GM19025 (cell line): ENCODE data around the gene FCRL2.
A peak's percentile ranks its signal among the peaks of the same experiment; 100 is the strongest.

ENCODE experiments used
- ATAC-seq: cut with Tn5 transposase; IDR thresholded peaks from one replicate; pipeline ENCODE4 v1.9.1; 2021; ENCODE audit warnings: mild to moderate bottlenecking, low read depth, moderate library complexity; ENCODE audit not compliant: unreplicated experiment

Gene FCRL2, protein sequence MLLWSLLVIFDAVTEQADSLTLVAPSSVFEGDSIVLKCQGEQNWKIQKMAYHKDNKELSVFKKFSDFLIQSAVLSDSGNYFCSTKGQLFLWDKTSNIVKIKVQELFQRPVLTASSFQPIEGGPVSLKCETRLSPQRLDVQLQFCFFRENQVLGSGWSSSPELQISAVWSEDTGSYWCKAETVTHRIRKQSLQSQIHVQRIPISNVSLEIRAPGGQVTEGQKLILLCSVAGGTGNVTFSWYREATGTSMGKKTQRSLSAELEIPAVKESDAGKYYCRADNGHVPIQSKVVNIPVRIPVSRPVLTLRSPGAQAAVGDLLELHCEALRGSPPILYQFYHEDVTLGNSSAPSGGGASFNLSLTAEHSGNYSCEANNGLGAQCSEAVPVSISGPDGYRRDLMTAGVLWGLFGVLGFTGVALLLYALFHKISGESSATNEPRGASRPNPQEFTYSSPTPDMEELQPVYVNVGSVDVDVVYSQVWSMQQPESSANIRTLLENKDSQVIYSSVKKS

DNA sequence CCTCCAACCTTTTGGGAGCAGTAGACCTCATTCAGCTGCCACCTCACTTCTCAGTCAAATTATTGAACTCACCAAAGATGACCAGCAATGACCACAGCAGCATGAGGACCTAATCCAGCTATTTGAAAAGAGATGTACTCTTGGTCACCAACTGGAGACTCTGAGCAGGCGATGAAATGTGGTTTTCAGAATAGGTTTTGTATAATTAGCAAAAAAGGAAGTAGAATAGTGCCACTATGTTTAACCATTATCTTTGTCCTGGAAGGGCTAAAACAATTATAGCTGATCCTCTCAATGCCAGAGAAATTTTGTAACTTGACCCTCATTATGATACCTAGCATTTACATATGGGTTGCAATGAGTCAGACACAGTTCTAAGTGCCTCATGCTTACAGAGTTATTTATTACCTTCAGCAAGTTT is at the start of gene FCRL2:
FCRL2 (minus strand) TSS at position 162 of the 421 bp plus-strand sequence; CDS start at position 103, 59 bp downstream.
- ATAC-seq, result peak; percentile 52

DNA sequence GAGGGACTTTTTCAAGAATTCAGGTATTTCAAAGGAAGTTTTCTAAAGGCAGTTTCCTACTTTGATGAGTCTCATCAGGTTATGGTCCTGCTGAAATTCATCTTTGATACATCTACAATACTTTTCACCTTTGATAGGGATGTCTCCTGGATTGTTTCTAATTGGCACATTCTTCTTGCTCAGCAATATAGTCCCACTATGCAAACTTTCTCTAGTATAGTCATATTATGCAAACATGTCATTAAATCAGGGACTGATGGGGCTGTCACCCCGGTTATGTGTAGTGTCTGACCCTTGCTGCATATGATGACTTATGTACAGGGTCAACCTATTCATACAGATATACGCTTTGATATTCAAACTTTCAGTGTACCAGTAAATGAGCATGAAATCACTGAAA is 43.4 kb upstream of the FCRL2 start:
- no peak for ATAC-seq

DNA sequence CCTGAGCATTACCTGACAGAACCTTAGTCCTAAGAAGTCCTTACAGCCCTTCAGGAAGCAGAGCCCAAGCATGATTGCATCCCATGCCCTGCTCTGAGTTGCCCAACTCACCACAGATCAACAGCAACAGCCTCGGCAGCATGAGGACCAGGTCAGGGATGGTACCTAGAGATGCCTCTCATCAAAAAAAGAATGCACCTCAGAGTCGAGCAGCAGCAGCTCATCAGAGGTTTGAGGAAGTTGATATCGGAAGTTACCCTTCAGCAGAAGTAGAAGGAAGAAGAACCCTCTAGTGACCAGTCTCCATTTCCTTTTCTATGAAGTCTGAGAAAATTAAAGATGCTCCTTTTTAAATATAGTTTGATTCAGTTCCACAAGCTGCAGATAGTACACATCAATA is 43.0 kb upstream of the FCRL2 start, which contains the start of gene FCRL1:
FCRL1 (minus strand) TSS at position 225 of the 400 bp plus-strand sequence; CDS start at position 142, 83 bp downstream.
- no peak for ATAC-seq

DNA sequence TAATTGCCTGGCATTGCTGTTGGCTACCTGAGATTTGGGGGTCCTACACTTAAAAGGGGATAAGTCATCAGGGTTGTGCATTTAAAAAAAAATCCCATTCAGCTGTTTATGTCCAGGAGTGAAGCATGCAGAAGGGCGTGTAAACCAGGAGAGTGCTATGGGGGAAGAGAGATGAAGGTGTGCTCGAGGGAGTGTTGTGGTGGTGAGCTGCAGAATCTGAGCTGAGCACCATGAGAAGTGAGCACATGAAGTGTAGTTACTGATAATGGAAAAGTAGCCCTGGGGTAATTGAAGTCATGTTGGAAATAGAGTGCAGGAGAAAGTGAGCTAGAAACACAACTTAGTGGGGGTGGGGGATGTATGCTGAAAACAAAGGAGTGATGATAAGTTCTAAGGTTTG is 42.3 kb upstream of the FCRL2 start:
- no peak for ATAC-seq

DNA sequence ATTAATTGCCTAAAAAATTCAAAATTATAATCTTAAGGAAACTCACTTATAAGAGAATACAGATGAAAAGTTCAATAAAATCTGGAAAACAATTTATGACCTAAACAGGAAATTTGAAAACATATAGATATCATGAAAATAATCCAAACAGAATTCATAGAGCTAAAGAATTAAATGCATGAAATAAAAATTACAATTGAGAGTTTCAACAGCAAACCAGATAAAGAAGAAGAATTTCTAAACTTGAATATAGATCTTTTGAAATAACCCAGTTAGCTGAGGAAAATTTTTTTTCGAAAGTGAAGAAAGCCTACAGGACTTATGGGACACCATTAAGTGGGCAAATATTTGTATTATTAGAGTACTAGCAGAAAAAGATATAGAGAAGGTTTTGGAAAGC is 36.3 kb upstream of the FCRL2 start:
- ATAC-seq, result no peak

DNA sequence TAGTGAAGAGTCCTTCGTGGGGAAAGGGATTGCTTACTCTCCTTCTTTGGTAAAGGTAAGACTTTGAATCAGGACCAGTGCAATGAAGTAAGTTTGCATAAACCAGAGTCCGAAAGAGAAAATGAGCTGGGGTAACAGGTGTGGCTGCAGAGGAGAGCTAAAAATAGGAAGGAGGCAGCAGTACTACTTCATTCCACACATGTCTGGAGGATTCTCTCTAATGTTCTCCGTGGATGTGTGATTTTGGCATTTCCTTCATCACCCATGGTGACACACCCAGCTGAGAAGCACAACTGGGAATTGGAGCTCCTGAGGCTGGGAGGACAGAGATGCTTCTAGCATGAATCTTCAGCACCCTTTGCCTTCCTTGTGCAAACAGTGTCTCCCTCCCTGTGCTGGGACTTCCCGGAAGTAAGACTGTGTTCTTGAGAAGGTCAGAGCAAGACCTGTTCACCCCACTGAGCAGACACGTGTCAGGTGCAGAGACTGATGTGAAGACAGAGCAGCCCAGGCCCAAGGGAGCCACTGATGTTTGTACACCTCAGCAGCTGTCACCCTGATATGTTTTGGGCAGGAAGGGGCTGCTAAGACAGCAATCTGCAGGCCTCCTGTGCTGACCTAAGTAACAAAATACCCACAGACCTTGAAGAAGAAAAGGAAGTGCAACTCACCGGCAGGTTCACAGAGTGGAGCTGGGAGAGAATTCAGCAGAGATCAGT is 29.7 kb upstream of the FCRL2 start:
- ATAC-seq, result peak; percentile 89

DNA sequence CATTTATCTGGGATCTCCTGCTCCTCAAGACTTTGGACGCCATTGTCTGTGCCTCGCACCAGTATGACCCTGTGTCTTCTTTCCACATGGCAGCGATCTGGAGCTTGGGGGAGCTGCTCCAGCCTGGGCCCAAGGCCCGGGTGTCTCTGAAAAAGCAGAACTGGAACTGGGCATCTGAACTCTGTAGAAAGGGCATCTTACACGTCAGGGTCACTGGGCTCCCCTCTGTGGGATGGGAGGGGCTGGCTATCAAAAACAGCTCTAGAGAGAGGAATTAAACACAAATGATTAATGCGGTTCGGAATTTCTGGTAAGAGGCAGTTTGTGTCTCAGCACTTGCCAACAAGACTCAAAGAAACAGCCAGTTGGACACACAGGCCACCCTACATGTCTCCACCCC is 26.9 kb upstream of the FCRL2 start:
- no peak for ATAC-seq

DNA sequence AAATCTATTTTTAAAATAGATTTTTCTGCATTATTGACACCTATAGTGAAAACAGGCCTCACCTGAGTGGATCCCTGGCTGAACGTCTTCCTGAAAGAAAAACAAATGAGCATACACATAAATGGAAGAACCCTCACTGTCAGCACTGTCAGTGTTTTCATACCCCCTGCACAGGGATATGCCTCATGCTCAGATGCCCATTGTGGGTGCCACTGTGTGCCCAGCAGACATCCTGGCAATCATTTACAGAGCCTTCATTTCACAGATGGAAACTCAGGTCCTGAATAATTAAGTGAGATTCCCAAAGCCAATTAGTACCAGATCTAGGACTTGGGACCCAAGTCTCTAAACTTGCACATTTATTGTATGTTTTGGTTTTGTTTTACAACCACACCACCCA is 23.1 kb upstream of the FCRL2 start:
- ATAC-seq, result no peak

DNA sequence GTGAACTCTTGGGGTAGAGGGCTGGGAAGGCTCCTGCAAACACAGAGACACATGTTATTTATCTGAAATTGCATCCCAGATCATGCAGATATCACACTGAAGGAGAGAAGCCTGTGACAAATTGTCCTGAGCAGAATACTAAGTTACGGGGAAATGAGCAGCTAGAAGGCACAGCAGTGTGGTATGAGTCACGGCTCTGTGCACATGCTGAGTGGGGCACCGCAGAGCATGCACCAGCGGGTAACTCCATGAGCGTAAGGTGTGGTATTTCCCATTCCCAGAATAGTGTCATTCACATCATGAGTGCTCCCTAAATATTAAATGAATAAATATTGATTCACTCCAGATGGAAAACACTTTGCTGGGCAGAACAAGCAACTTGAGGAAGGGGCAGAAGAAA is 21.3 kb upstream of the FCRL2 start:
- no peak for ATAC-seq

DNA sequence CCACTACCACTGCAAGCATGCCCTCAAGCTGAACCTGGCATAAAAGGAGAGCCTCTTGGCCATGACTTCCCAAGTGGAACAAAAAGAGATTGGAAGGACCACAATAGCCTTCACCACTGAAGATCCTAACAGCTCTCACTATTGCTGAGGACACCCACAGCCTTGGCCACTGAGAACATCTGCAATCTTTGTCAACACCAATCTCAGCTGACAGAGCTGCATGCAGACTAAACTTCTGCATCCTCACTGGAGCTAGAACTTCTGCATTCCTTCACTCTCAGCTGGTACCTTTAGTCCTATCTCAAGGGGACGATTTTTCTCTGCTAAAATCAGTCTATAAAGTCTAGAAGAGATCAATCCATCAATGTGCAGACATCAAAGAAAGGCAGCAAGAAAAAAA is 8.3 kb upstream of the FCRL2 start:
- ATAC-seq, result no peak

DNA sequence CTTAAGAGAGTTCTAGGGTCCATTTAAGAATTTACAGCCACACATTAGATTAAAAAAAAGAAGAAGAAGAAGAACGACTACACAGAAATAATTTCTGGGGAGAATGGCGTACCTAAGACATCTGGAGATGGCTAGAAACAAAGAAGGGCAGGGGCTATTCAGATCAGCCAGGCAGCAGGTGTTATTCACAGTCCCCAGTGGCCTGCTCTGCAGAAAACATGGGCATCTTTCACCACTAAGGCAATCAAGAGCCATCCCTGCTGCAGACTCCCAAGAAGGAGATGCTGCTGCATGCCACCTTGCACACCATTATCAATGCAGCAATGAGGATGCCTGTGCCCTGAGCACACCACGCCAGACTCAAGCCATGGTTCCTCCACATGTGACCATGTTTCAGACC is 7.9 kb upstream of the FCRL2 start:
- no peak for ATAC-seq

DNA sequence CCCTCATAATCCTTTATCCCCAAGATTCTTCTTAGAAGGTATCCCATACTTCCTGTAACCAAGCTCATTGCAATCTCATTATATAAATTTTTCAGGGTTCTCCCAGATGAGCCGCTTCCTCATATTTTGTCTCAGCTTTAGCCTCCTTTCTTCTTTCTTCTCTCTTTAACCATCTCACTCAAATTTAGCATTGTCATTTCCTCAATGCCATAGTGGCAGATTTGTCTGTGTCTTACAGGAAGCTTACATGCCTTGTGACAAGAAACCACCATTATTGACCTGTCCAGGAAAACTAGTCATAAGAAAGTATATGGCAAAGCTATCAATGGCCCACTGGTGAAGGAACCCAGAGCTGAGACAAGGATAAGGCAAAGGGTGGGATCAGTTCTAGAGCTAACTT is 6.0 kb upstream of the FCRL2 start:
- ATAC-seq, result no peak

DNA sequence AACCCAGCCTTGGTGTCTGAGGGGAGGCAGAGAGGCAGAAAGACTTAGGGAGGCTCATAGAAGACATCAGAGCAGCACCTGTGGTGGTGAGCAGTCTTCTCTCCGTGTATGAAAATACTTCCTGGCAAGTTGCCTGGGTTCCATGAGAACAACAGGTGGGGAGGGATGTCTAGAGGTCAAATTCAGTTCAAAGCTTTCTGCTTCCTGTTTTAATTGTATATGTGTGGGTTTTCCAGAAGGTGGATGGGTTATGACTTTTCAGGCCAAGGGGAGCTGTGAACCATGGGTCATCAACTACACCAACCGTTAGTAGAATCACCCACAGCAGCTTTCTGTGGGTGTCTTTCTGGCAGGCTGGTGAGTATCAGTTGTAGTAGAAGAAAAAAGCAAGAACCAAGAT is 4.1 kb upstream of the FCRL2 start:
- peak; percentile 41 for ATAC-seq

DNA sequence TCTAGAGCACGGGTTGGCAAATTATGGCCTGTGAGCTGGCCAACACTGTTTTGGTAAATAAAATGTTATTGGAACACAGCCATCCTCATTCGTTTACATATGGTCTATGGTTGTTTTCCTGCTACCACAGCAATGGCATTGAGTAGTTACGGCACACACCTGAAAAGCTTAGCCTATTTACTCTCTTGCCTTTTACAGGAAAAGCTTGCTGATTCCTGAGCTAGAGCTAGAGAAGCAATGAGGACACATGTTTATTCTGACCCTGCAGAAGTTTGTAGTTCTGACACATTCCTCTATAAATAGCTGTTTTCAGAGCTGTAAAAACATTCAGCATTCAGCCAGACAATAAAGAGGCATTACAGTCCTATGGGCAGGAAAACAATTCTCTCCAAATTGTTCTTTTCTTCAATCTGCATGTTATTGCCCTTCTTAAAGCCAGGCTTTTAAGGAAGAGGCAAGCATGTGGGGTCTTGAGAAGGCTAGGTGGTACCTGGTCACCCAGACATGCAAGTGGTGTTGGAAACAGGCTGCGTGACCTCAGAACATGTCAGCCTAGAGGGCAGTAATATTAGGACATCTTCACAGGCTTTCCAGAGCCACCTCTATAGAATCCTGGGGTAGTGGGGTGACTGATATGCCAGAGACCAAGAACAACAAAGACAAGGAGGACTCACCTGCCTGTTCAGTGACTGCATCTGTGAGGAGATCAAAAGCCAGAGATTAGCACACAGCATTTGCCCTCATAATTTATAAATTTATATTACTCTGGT is 1.6 kb downstream of the FCRL2 start:
- no peak for ATAC-seq

DNA sequence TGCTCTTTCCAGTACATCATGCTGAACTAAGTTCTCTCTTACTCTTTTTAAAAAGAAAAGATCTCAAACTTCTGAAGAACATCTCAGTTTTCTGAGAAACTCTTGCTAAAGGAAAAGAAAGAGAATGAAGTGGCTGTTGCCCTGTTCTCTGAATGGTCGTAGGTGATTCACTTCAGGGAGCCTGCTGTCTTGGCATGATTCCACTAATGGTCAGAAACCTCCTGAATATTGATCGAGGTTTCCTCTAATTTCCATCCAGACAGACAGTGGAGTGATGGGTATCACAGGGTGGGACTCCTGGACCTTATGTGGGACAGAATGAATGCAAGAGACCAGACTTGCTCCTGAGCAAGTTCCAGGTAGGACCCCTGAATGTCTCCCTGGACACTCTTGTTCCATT is 2.5 kb downstream of the FCRL2 start:
- no peak for ATAC-seq

DNA sequence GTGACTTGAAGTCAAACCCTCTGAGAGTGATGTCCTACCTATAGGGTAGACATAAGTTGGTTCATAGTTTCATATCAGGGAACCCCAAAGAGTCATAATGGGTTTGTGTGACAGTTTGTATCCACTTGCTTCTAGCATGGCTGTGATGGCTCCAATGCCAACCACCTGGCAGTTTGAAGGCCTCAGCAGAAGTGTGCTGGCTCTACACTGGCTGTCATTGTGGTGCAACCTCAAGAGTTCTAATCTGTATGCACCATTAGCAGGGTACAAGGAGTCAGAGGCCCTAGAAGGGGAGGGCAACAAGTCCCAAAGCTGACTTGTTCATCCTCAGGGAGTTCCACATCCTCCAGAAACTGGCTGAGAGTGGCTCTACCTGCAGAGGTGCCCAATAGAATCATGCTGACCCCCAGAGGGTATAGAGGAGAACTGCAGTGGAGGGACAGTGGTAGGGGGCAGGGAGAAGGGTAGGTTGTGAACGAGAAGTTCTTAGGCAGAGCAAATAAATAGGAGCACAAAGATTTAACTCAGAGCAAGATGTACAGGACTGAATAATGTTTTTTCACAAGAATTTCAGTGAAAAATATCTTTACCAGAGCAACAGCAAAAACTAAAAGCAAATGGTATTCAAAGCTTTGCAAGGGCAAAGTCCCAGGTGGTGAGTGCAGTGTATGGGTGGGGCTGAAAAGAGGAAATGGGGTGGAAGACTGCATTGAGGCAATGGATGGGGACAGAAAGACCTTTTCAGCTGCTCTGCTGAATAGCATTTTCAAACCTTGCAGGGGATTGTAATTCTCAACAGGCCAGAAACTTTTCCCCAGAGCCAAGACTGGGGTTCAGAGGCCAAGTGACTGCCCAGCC is 3.2 kb downstream of the FCRL2 start:
- ATAC-seq, result no peak

DNA sequence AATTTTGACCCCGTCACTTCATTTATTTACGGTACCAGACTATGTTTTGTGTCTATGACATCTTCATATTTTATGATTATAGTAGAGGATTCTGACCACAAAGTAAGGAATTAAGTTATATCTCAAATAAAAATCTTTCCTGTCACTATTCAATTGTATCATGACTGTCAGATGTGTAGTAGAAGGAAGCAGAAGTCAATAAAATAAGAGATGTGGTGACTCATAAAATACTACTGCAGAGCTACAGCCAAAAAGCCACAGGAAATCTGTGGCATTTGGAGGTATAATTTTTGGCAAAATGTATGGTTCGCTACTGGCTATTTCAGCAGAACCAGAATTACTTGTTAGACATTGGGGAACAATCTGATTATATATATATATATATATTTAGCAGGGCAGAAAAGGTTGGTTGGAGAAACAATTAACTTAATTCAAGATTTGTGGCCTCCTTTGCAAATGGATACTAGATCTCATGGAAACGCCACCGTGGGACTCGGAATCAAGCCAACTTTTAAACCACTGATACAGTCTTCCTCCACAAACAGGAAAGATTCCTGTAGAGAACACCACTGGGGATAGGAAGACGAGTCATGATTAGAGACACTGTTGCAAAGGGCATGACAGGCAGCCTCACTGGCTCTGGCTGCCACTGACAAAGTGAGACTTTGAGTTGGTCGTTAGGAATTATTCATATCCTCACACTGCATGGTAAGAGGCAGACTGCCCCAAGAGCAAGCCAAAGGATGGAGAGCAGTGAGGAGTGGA is 5.1 kb downstream of the FCRL2 start:
- no peak for ATAC-seq

DNA sequence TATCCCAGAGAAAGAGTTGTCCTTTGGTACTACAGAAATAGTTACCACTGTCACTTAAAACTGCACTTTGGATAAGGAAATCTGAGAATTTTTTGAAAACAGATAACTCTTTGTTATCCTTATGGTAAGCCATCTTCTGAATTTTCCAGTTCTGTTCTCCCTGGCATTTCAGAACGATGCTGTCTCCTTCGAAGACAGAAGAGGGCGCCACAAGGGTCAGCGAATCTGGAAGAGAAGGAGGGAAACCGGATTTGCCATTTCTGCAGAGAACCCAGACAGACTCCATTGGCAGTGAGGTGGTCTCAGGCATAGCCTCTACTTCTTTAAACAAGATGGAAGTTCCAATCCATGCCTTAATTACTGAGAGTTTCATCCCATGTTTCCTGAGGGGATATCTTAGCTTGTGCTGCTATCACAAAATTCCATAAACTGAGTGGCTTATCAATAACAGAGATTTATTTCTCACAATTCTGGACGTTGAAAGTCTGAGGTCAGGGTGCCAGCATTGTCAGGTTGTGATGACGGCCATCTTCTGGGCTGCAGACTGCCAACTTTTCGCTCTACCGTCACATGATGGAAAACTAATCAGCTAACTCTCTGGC is 6.4 kb downstream of the FCRL2 start:
- ATAC-seq, result no peak

DNA sequence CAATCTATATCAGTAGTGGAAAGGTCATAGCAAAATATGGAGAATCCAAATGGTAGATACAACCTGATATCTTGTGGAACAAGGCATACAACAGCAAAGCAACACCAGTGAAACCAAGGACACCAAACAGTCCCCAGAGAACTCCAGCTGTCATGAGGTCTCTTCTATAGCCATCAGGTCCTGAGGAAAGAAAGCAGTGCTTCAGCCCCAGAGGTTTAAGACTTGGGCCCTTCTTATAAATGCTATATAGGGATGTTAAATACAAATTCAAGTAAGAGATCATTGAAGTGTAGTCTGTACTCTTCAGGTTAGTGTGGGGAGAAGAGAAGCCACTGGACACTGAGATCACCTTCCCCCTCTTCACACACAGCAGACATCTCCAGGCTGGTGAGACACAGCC is 10.1 kb downstream of the FCRL2 start:
- no peak for ATAC-seq
